GOT3 (cell line): Measurements from ENCODE around the gene SCART1.
"Not testable (repeated sequence)": the region's sequence is repeated elsewhere in the genome, so short reads cannot be mapped to it uniquely, and the experiment has no call there.

ENCODE experiments used
- DNase-seq: peaks from one replicate; lab custom pipeline; 2025; ENCODE audit warnings: mixed read lengths; lab: John Stamatoyannopoulos, UW

Gene SCART1

DNA sequence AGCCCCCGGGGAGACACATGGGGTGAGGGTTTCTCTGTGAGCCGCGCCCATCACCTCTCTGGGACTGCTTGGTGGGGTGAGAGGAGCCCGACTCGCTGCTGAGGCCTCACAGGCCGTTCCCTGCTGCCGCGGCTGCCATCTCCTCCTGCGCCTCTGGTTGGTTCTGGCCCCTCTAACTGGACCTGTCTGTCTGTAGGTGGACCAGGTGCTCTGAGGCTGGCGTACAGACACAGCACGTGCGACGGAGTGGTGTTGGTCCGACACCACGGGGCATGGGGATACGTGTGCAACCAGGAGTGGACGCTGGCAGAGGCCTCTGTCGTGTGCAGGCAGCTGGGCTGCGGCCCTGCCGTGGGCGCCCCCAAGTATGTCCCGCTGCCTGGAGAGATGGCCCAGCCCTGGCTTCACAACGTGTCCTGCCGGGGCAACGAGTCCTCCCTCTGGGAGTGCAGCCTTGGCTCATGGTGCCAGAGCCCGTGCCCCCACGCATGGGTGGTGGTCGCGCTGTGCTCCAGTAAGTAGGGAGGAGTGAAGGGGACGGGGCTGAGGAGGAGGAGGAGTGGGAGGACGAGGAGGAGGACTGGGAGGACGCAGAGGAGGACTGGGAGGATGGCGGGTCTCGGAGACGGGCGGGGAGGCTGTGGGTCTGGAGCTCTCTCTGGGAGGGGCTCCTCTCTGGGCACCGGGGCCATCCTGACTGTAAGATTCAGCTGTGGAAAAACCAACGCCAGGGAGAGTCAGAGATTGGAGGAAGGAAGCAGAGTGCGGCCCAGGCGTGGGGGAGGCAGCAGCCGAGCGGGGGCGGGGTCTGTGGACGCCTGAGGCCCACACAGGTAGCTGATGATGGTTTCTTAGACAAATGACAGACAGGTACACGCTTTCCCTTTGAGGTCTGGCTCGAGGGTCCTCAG lies 2.6 kb downstream of the SCART1 start:
- no peak for DNase-seq

DNA sequence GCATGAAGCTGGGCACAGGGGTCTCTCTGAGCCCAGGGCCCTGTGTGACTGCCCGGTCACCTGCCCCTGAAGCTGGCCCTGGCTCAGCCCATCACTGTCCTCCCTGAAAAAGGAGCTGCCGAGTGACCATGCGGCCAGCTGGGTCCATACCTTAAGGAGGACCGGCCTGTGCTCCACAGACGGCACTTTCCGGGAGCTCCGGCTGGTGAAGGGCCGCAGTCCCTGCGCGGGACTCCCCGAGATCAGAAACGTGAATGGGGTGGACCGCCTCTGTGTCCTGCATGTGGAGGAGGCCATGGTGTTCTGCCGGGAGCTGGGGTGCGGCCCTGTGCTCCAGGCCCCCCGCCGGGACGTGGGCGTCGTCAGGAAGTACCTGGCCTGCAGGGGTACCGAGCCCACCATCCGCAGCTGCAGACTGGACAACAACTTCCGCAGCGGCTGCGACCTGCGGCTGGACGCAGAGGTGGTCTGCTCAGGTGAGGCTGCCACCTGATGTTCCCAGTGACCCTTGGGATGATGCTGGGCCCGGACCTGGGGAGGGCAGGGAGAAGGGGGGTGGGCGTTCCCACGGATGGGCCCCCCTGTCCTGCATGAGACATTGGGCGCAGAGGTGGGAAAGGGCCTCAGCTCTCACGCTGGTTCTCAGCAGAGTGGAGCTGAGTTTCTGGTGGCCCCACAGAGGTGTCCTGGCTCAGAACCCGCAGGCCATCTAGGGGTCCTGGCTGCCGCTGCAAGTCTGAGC lies 3.5 kb downstream of the SCART1 start:
- no peak for DNase-seq

DNA sequence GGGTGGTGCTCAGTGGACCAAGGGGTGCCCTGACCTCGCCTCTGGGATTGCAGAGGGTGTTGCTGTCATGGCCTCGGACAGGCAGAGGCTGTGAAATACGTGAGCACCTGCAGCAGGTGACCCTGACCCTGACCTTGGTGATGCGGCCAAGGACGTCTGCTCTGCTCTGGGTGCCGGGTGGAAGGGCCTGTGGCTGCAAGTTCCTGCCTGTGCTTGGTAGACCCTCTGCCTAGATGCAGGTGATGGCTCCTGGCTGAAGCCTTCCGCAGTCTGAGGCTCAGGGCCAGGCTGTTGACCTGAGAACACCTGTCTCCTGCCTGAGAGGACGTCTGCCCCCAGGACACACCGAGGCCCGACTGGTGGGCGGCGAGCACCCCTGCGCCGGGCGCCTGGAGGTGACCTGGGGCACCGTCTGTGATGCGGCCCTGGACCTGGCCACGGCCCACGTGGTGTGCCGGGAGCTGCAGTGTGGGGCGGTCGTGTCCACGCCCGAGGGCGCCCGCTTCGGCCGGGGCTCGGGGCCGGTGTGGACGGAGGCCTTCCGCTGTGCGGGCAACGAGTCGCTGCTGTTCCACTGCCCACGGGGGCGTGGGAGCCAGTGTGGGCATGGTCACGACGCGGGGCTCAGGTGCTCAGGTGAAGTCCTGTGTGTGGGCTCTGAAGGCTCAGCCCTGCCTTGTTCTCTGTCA lies 4.4 kb downstream of the SCART1 start:
- DNase-seq = no peak

DNA sequence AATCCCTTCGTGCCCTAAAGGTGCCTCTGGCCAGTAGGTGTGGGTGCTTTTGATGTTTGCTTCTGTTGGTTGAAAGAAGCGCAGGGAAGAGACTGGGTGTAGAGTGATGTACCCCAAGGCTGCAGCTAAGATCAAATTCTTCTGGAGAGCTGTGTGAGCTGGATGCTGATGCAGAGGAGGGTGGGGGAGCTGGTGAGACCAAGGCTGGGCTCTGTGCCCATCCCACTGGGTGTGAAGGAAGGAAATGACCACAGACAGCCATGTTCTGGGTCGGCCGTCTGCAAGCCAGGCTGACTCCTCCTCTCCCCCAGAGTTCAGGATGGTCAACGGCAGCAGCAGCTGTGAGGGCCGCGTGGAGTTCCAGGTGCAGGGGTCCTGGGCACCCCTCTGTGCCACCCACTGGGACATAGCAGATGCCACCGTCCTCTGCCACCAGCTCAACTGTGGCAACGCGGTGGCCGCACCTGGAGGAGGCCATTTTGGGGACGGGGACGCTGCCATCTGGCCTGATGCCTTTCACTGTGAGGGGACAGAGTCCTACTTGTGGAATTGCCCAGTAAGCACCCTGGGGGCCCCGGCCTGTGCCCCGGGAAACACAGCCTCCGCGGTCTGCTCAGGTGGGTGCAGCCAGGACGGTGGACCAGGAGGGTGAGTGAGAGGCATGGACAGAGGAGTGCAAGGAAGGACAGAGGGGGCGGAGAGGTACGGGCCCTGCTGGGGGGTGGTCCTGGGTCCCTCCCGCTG lies 5.1 kb downstream of the SCART1 start:
- DNase-seq = no peak

DNA sequence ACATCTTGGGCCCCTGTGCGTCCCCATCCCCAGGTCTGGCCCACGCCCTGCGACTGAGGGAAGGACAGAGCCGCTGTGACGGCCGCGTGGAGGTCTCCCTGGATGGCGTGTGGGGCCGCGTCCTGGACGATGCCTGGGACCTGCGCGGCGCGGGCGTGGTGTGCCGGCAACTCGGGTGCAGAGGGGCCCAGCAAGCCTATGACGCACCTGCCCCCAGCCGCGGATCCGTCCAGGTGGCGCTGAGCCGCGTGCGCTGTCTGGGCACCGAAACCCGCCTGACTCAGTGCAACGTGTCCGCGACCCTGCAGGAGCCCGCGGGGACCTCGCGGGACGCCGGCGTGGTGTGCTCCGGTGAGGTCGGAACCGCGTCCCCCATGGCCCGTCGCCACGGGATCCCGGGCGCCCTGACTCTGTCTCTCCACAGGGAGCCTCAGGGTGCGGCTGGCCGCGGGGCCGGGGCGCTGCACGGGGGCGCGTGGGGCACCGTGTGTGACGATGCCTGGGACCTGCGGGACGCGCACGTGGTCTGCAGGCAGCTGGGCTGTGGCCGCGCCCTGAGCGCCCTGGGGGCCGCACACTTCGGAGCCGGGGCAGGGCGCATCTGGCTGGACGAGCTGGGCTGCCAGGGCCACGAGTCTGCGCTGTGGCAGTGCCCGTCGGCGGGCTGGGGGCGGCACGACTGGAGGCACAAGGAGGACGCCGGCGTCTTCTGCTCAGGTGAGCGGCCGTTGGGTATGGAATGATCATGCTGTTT lies 5.9 kb downstream of the SCART1 start:
- DNase-seq = no peak

DNA sequence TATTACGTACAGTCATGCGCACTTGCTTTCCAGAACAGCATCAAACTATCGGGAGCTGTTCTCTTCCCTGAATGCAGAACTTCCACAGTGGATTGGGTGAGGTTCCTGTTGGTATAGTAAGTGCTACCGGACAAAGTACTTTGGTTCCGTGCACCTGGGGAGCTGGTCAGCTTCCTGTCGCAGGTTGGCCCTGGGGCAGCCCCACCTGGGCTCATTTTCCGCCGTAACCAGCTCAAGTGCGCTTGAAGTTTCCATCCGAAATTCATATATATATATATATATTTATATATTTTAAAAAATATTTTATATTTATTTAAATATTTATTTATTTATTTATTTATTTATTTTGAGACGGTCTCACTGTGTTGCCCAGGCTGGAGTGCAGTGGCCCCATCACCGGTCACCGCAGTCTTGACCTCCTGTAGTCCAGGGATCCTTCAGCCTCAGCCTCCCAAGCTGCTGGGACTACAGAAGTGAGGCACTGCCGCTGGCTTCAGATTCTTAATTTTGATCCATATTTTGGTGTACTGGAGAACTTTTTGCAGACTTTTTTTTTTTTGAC lies 6.5 kb downstream of the SCART1 start:
- no peak for DNase-seq

DNA sequence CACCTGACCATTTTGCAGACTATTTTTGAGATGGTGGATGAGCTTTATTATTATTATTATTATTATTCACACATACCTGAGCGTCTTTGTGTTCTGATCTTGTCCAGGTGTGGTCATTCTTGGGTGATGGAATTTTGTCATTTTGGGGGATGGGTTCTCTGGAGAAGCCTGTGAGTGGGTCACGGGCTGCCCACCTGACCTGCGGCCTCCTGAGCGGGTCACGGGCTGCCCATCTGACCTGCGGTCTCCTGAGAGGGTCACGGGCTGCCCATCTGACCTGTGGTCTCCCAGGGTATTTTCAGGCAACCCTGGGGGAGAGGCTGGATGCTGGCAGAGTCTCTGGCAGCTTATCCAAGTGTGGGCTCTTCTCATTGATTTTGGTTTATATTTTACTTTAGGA lies 7.3 kb downstream of the SCART1 start:
- DNase-seq = no peak

DNA sequence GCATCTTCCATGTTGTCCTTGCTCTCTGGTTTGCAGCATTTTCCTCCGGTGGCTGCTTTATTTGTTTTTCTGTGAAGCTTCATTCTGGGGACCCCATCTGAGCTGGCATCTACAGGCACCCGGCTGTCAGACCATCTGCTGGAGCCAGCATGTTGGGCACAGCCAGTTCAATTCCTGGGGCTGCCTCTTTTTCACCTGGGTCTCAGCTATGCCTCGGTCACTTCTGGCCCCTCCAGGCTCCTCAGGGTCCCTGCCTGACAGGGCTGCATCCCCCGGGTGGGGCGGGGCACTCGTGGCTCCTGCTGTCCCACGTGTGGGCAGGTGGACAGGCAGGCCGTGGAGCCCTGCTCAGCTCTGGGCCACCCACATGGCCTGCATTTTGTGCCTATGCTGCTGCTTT lies 8.1 kb downstream of the SCART1 start:
- DNase-seq = no peak

DNA sequence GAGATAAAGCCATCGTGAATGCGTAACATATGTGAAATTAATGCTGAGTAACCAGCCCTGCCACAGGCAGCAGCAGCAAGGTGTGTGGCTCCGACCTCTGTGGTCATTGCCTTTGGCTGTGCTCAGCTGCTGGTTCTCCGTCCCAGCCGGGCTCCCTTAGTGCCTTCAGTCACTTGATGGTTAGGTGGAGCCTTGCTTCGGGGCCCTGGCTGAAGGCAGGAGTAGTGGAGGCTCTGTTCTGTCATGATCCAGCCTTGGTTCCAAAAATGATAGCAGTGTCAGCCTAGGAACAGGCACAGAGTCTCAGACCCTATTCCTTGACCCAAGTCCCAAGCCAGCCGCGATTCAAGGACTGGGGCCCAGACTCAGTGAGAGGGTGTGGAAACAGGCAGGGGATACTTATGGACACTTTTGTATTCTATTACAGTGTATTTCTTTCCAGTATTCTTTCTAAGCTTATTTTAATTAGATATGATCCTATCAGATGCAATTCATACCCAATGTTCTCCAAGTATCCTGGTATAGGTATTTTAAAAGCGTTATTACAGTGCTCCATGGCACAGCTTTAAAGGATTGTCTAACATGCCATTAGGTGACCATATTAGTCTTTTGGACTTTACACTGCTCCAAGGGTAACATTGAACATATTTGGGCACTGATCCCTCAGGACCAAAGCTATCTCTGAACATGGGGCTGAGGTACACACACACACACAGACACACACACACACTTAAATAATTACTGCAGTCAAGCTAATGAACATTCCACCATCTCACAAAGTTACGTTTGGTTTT lies 9.0 kb downstream of the SCART1 start:
- DNase-seq = no peak

DNA sequence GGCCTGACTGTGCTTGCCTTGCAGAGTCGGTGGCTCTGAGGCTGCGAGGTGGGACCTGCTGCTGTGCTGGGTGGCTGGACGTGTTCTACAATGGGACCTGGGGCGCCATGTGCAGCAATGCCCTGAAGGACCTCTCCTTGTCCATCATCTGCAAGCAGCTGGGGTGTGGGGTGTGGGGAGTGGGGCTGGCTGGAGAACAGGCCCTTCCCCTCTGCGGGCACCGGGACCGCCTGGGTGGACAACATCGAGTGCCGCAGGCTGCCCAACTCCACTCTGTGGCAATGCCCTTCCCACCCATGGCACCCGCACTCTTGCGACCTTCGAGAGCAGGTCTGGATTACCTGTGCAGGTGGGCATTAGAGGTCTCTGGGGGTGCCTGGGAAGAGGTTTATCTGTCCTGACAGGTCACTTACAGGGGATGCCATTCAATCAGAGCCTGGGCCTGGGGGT lies 10.9 kb downstream of the SCART1 start:
- no peak for DNase-seq

DNA sequence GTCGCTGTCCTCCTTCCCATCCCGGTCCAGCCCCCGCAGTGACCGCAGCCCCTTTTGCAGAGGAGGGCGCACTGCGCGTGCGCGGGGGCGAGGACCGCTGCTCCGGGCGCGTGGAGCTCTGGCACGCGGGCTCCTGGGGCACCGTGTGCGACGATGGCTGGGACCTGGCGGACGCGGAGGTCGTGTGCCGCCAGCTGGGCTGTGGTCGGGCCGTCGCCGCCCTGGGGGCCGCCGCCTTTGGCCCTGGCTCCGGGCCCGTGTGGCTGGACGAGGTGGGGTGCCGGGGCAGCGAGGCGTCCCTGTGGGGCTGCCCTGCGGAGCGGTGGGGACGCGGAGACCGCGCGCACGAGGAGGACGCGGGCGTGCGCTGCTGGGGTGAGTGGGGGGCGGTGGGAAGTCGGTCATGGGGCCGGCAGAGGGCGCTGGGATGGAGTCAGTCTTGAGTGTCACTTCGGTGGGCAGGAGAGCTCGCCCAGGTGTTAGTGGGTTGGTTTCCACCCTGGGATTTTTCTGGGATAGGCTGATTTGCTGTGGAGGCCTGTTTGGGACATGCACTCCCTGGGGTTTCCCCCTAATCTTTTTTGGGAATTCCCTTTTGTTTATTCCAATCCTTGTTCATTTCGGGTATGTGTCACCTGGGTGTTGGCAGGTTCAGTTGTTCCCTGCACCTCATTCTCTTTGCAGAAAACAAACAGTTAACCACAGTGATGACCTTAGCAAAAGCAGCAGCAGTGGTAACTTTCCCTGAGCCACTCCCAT lies 11.6 kb downstream of the SCART1 start:
- no peak for DNase-seq

DNA sequence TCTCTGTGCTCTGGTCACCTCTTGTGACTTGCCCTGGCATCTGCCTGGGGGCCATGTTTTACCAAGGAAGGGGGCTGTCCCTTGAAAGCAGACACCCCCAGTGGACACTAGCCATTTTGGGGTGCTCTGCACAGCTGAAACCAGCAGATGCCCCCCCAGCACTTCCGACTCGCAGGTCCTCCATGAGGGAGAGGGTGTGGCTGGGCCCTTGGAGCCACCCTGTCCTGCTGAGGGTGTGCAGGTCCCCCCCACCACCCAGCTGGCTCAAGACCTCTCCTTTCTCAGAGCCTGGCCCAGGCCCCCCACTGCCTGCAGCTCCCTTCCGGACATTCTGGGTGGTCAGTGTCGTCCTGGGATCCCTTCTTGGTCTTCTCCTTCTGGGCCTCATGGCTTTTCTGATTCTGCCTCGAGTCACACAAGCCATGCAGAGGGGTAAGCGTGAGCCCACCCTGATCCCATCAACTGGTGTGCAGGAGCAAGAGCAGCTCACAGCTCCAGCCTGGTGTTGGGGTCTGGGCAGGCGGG lies 12.3 kb downstream of the SCART1 start:
- no peak for DNase-seq

DNA sequence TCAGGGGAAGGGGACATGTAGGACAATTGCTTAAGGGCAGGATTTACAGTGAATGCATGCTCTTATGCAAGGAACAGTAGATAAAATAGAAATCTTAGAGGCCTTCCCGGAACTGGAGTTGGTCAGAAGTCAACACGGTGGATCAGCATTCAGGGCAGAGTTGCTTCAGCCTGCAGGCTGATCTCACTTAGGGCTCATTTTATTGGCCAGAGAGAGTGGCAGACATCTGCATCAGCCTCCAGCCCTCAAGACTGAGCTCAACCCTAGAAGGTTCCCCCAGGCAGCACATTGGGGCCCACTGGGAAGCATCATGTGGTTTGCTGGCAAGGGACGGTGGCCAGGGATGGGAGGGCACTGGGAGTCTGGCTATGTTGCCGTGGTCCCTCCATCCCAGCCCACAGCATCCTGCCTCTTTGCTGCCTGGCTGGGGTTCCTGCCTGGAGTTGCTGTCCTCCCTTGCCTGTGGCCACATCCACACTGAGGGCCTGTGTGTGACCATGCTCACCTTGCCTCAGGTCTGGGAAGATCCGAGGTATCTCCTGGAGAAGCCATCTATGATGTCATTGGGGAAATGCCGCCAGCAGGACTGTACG lies 13.0 kb downstream of the SCART1 start:
- no peak for DNase-seq

DNA sequence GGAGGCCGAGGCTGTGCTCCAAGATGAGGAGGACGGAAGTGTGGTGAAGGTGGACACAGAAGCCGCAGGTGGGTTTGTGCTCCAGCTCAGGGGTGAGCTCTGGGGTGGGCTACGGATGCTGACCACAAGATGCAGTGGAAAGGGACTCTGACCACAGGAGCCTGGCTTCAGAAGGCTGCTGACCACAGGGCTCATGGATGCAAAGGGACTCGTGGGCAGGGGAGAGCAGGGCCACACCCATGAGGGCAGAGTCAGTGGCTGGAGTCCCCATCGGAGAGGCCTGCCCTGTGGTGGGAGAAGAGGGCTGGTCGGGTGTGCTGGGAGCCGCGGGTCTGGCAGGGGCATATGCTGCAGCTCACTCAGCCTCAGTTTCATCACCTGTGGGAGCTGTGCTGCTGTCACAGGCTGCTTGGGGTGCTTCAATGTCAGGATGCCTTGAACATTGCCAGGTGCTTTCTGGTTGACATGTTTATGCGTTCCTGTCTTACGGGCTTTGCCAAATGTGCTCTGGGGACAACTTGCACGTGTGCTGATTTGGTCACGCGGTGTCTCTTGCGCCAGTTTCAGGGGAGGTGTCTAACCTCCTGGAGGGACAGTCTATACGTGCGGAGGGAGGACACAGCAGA lies 13.7 kb downstream of the SCART1 start:
- DNase-seq = no peak

DNA sequence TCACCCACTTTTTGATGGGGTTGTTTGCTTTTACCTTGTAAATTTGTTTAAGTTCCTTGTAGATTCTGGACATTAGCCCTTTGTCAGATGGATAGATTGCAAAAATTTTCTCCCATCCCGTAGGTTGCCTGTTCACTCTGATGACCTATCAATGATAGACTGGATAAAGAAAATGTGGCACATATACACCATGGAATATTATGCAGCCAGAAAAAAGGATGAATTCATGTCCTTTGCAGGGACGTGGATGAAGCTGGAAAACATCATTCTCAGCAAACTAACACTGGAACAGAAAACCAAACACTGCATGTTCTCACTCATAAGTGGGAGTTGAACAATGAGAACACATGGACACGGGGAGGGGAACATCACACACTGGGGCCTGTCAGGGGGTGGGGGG lies 15.5 kb downstream of the SCART1 start:
- DNase-seq = not testable (repeated sequence)

DNA sequence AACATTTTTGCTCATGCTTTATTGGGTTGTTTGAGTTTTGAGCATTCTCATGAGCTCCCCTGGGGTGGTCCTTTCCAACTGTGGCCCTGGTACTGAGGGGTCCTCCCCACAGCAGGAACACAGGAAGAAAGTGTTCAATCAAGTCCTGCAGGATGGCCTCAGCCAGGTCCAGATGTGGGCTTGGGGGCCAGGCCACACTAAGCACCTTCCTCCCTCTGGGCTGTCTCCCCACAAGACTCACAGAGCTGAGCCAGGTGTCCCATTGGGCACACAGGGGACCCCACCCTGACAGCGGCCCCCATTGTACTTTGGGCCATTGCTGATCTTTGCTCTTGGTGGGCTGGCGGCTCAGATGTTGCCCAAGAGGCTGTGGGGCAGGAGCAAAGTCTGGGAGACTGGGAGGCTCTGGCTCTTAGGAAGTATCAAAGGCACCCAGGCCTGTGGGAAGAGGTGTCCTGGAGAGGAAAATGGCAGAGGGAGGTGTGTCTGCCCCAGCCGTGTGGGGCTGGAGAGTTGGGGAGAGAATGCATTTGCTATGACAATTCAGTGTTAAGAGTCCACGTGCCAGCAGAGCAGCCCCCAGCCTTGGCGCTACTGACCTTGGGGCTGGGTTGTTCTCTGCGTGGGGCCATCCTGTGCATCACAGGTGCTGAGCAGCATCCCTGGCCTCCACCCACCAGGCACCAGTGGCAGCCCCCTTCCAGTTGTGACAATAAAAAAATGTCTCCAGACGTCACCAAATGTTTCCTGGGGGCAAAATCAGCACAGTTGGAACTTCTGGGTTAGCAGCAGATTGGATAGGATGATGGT lies 17.8 kb downstream of the SCART1 start:
- no peak for DNase-seq

DNA sequence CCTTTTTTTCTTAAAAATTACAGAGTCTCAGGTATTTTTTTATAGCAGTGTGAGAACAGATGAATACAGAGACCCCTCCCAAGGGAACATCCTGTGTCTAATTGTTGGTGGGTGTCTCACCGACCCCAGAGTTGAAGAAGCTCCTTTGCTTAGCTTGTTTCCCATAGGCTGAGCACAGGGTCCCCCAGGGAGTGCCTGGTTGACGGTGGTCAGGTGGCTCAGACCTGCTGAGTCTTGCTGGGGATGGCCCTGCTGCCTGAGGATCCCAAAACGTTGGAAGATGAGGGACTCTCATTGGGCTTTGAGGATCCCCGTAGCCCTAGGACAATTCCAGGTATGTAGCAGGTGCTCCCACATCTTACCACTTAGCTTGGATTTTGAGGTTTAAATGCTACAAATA lies 19.5 kb downstream of the SCART1 start:
- no peak for DNase-seq
